PC-9 (cell line): ENCODE data around the gene CEMIP2. TPM values are rescaled to one million over a fixed set of nuclear protein-coding genes. Genes with fewer than 3 reads are reported as not detected.

Experiments
- BruUV-seq: library from RNA; stranded (reverse); fragments of 400-500 nt; replicated peaks from 2 replicates; lab custom pipeline; 2021; lab: Mats Ljungman, UMichigan
- CTCF ChIA-PET: fragments of 300-600 bp; sonication (Branson Sonifier 250); formaldehyde crosslinking; loops from one replicate; lab custom pipeline; 2022; ENCODE audit warnings: antibody characterized with exemption; lab: Charles Lee
- POLR2A ChIA-PET: fragments of 300-600 bp; sonication (Branson Sonifier 250); formaldehyde crosslinking; loops from one replicate; lab custom pipeline; 2022; ENCODE audit warnings: antibody characterized with exemption; ENCODE audit not compliant: unreplicated experiment; lab: Charles Lee
- DNase-seq, 2 experiments: peaks; one replicate each; pipeline versions ENCODE4 v3.0.0 to v3.0.0-alpha.2; 2015 to 2022; ENCODE audit warnings: mixed read lengths in 1 of 2
- H2AFZ ChIP-seq: fragments of 200-600 bp; sonication (generic); 2 replicates; pipeline ENCODE4 v1.8.1; 2017; ENCODE audit warnings: antibody characterized with exemption
- H3F3A ChIP-seq: fragments of 200-600 bp; sonication (generic); 2 replicates; pipeline ENCODE4 v1.8.1; 2017; ENCODE audit warnings: antibody characterized with exemption, mild to moderate bottlenecking, low read depth; ENCODE audit not compliant: insufficient read depth
- H3K27ac ChIP-seq: fragments of 200-600 bp; sonication (generic); 2 replicates; pipeline ENCODE4 v1.6.1; 2016; ENCODE audit warnings: mixed run types
- H3K27me3 ChIP-seq: fragments of 200-600 bp; sonication (generic); 2 replicates; pipeline ENCODE4 v1.6.1; 2016; ENCODE audit warnings: low read depth, mixed run types; ENCODE audit not compliant: insufficient read depth
- H3K36me3 ChIP-seq: fragments of 200-600 bp; sonication (generic); 2 replicates; pipeline ENCODE4 v1.6.1; 2016; ENCODE audit warnings: low read depth, mixed run types
- H3K4me1 ChIP-seq: fragments of 200-600 bp; sonication (generic); replicated peaks from 2 replicates; pipeline ENCODE4 v1.6.1; 2016; ENCODE audit warnings: mixed run types; ENCODE audit not compliant: insufficient read depth
- H3K4me2 ChIP-seq: fragments of 200-600 bp; sonication (generic); 2 replicates; pipeline ENCODE4 v1.6.1; 2017; ENCODE audit warnings: mixed run types
- H3K4me3 ChIP-seq: fragments of 200-600 bp; sonication (generic); 2 replicates; pipeline ENCODE4 v1.6.1; 2016; ENCODE audit warnings: mixed run types
- H3K79me2 ChIP-seq: fragments of 200-600 bp; sonication (generic); 2 replicates; pipeline ENCODE4 v1.6.1; 2017; ENCODE audit warnings: low read depth, mixed run types
- H3K9me2 ChIP-seq: fragments of 200-600 bp; sonication (generic); 2 replicates; pipeline ENCODE4 v1.8.1; 2017; ENCODE audit warnings: mild to moderate bottlenecking; ENCODE audit not compliant: insufficient read depth
- H3K9me3 ChIP-seq: fragments of 200-600 bp; sonication (generic); 2 replicates; pipeline ENCODE4 v1.8.1; 2016; ENCODE audit warnings: low read depth; ENCODE audit not compliant: insufficient read depth
- H4K20me1 ChIP-seq: fragments of 200-600 bp; sonication (generic); 2 replicates; pipeline ENCODE4 v1.8.1; 2017; ENCODE audit not compliant: insufficient read depth
- CTCF ChIP-seq: fragments of 200-600 bp; sonication (generic); conservative IDR thresholded peaks from 2 replicates; pipeline ENCODE4 v1.6.1; 2017; ENCODE audit warnings: mixed run types, antibody characterized with exemption, mild to moderate bottlenecking, moderate library complexity
- EZH2 ChIP-seq: fragments of 200-600 bp; sonication (generic); IDR thresholded peaks from 2 replicates; pipeline ENCODE4 v1.8.0; 2017; ENCODE audit warnings: antibody characterized with exemption, low read depth
- intact Hi-C: fragments of 100-400 bp; cut with micrococcal nuclease; formaldehyde crosslinking; loops from one replicate; pipeline ENCODE4 v1.10.0; 2022; ENCODE audit not compliant: unreplicated experiment
- total RNA-seq: library from RNA; stranded (reverse); gene quantifications from 2 replicates; pipeline ENCODE4 v1.2.3, GENCODE V29; 2021

The CEMIP2 gene
- total RNA-seq, 1 experiment from 2014 or later: 77.0 TPM

DNA sequence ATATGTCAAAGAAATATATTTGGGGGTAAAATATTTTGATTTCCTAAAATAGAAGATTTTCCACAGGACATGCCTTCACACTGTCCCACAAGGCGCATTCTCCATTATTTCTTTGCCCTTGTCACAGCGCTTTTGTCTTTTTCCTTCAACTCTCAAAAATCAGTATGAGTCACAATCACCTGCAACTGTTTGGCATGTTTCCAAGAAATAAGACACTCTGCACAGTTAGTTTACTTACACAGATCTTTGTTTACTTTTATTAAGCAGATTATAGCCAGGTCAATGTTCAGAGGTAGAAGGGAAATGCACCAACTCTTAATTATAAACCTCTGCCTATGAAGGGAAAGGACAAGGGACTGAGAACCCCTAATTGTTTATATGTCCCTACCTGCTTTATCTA, 9.5 kb downstream of the CEMIP2 start:
- ChIA-PET CTCF (interaction anchor here (0.6 kb wide), 1 partner anchor 269 kb away, joined by 3 read pairs; no protein-coding TSS in a partner anchor), POLR2A (no interaction called here)
- Histone ChIP-seq H3K4me2 (peak overlapping the region; percentile 70), H3K4me1 (peaks cover 63% of the 10 kb centered on the region), H3K27ac (peak overlapping the region; percentile 46), H3K36me3 (no peaks in the 10 kb centered on the region), H2AFZ (no peak overlapping the region), H3K9me2 (no peaks in the 10 kb centered on the region), H3F3A (peaks cover 18% of the 10 kb centered on the region), H3K9me3 (no peaks in the 10 kb centered on the region), H3K79me2 (peaks cover 89% of the 10 kb centered on the region), H3K4me3 (peak overlapping the region; percentile 28; the same call in 1 of the 2 replicates), H3K27me3 (no peaks in the 10 kb centered on the region), H4K20me1 (peaks cover 19% of the 10 kb centered on the region; the same call in 1 of the 2 replicates)
- no TSS peak for BruUV-seq
- no peak for TF ChIP-seq CTCF
- TF ChIP-seq EZH2: no peak
- peak; percentile 37 to 92 for DNase-seq
- intact Hi-C loops: loop anchor here (1.0 to 2.0 kb wide), 3 partner anchors 16 to 78 kb away; no protein-coding TSS in a partner anchor

- no TSS peak for BruUV-seq
- Histone ChIP-seq H3K36me3 (no peaks in the 10 kb centered on the region), H3K27ac (peak overlapping the region; percentile 46), H3K4me1 (peaks cover 58% of the 10 kb centered on the region), H3K4me2 (peak overlapping the region; percentile 70), H3K27me3 (no peaks in the 10 kb centered on the region), H3K4me3 (peak overlapping the region; percentile 28; the same call in 1 of the 2 replicates), H3K9me2 (no peaks in the 10 kb centered on the region), H3K79me2 (peaks cover 86% of the 10 kb centered on the region), H4K20me1 (peaks cover 19% of the 10 kb centered on the region; the same call in 1 of the 2 replicates), H2AFZ (no peak overlapping the region), H3K9me3 (no peaks in the 10 kb centered on the region), H3F3A (peaks cover 15% of the 10 kb centered on the region)
- ChIA-PET POLR2A (no interaction called here), CTCF (no interaction called here)
- peak; percentile 42 to 89 for DNase-seq
- intact Hi-C loops: loop anchor here (1.0 to 2.0 kb wide), 3 partner anchors 15 to 78 kb away; no protein-coding TSS in a partner anchor
- no peak for TF ChIP-seq EZH2
- TF ChIP-seq CTCF: no peak
These were observed 10.0 kb downstream of the CEMIP2 start for GRCh38 chr9:71758277-71758676.

DNA sequence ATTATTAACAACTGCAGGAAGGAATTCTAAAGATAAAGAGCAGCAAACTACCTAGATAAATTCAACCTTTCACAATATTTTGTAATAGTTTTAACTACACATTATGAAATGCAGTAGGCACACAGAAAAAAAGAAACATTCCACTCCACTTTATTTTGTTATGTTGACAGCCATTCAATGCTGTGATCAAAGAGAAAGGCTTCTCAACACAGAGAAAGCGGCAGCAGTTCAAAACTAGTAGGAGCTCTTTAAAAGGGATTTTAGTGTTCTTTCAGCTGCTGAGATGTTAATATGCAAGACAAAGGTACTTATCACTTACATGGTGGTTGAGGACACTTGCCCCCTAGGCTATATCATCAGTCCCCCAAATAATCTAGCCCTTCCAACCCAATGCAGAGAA, 11.6 kb downstream of the CEMIP2 start:
- Histone ChIP-seq H3K27me3 (no peaks in the 10 kb centered on the region), H3K79me2 (peaks cover 79% of the 10 kb centered on the region), H3K4me3 (no peak overlapping the region), H3K9me3 (no peaks in the 10 kb centered on the region), H2AFZ (no peak overlapping the region), H3F3A (peaks cover 16% of the 10 kb centered on the region), H3K27ac (no peak overlapping the region), H3K4me1 (peaks cover 49% of the 10 kb centered on the region), H3K36me3 (no peaks in the 10 kb centered on the region), H4K20me1 (peaks cover 19% of the 10 kb centered on the region; the same call in 1 of the 2 replicates), H3K9me2 (no peaks in the 10 kb centered on the region), H3K4me2 (peak overlapping the region; percentile 70)
- ChIA-PET CTCF (no interaction called here), POLR2A (no interaction called here)
- intact Hi-C loops: no loop called here
- TF ChIP-seq EZH2 (no peak), CTCF (no peak)
- no TSS peak for BruUV-seq
- DNase-seq: no peak
